ENCODE results near the gene ARFGEF3.

ARFGEF3 gene

DNA sequence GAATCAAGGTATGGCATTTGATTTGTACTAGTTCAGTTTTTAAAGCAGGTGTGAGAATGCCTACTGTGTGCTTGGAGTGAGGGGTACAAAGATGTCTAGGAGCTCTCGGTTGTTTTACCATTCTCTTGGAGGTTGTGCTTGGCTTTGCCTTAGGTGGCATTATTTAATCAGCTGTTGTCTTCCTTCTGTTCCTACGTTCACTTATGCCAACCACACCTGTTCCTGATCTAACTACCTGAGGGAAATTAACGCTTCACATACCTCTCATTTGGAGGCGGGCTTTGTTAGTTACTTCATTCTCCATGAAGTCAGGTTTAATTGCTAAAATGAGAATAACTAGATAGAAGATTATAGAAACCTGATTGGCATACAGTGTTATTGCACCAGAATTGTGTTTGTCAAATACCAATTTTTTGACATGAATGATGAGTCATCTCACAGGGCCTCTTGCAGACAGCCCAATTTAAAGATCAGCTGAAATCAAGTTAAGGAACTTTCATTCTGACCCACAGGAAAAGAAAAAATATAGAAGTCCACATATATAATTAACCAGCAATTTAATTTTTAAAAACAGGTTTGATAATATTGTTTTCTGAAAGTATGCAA, 81.4 kb downstream of the ARFGEF3 start:
- no peak overlapping the region for H2BK12ac ChIP-seq (ENCODE audit: low read length in 2 of 2)
- no peak overlapping the region for H2AFZ ChIP-seq (ENCODE audit: low read depth, low read length)
- no peak overlapping the region for H4K91ac ChIP-seq (ENCODE audit: low read length)
- H3K4ac ChIP-seq (ENCODE audit: low read depth in 1 of 2, low read length in 2 of 2), result no peak overlapping the region
- H3K4me1 ChIP-seq (ENCODE audit: control insufficient read depth, insufficient read depth, low read depth, low read length), result peaks cover 2% of the 10 kb centered on the region
- H3K4me3 ChIP-seq (ENCODE audit: insufficient read depth in 1 of 2, low read depth in 1 of 2, low read length in 2 of 2), result no peak overlapping the region
- no peak overlapping the region for H2AK5ac ChIP-seq (ENCODE audit: low read length, severe bottlenecking)
- H3K9ac ChIP-seq (ENCODE audit: low read length), result no peak overlapping the region
- H3K9me3 ChIP-seq (ENCODE audit: control insufficient read depth, low read length), result no peaks in the 10 kb centered on the region
- H3K4me2 ChIP-seq (ENCODE audit: low read length, poor library complexity, severe bottlenecking), result no peak overlapping the region
- no peak overlapping the region for H3K14ac ChIP-seq (ENCODE audit: low read length in 2 of 2)
- 76% methylated on average over 3 of the region's 4 CpGs for WGBS
- H3K36me3 ChIP-seq (ENCODE audit: control insufficient read depth in 1 of 2, insufficient read depth in 2 of 2, low read depth in 1 of 2, low read length in 2 of 2), result no peaks in the 10 kb centered on the region
- DNase-seq, result no peak
- no peak overlapping the region for H3K27ac ChIP-seq (ENCODE audit: low read length, poor library complexity, severe bottlenecking)
- H2BK5ac ChIP-seq (ENCODE audit: low read depth, low read length, poor library complexity, severe bottlenecking), result no peak overlapping the region
- H3K23ac ChIP-seq (ENCODE audit: low read length in 2 of 2), result no peak overlapping the region
- H2BK15ac ChIP-seq (ENCODE audit: low read depth, poor library complexity, severe bottlenecking), result no peak overlapping the region
- no peak overlapping the region for H3K18ac ChIP-seq (ENCODE audit: low read depth in 1 of 2, low read length in 2 of 2)
- no peaks in the 10 kb centered on the region for H3K27me3 ChIP-seq (ENCODE audit: control insufficient read depth in 1 of 2, insufficient read depth in 1 of 2, low read length in 2 of 2)
- no peaks in the 10 kb centered on the region for H3K79me1 ChIP-seq (replicated peaks; ENCODE audit: low read length, poor library complexity, severe bottlenecking)
- H4K8ac ChIP-seq (ENCODE audit: low read length), result no peak overlapping the region
- no peak overlapping the region for H2BK120ac ChIP-seq (ENCODE audit: low read depth, low read length)

DNA sequence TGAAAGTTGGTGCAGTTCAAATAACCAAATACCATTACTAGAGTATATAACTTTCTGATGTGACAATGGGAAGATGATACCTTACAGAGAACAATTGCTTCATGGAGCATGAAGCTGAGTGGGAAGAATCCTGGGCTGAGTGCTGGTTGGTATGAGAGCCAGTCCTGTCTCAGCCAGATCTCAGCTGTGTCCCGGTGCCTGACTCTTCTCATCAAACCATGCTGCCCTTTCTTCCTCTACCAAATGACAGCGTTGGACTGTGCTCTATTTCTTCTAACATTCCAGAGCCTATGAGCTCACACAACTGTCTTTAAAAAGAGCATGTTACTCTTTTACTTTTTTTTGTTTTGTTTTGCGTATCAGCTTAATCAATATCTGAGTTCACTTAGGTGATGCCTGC, 84.0 kb downstream of the ARFGEF3 start:
- Histone ChIP-seq H3K27me3 (ENCODE audit: control insufficient read depth in 1 of 2, insufficient read depth in 1 of 2, low read length in 2 of 2) (no peaks in the 10 kb centered on the region), H2BK120ac (ENCODE audit: low read depth, low read length) (no peak overlapping the region), H3K36me3 (ENCODE audit: control insufficient read depth in 1 of 2, insufficient read depth in 2 of 2, low read depth in 1 of 2, low read length in 2 of 2) (no peaks in the 10 kb centered on the region), H4K8ac (ENCODE audit: low read length) (no peak overlapping the region), H3K9ac (ENCODE audit: low read length) (no peak overlapping the region), H3K27ac (ENCODE audit: low read length, poor library complexity, severe bottlenecking) (no peak overlapping the region), H3K18ac (ENCODE audit: low read depth in 1 of 2, low read length in 2 of 2) (no peak overlapping the region), H4K91ac (ENCODE audit: low read length) (no peak overlapping the region), H2BK15ac (ENCODE audit: low read depth, poor library complexity, severe bottlenecking) (no peak overlapping the region), H2AK5ac (ENCODE audit: low read length, severe bottlenecking) (no peak overlapping the region), H3K4me1 (ENCODE audit: control insufficient read depth, insufficient read depth, low read depth, low read length) (no peaks in the 10 kb centered on the region), H3K23ac (ENCODE audit: low read length in 2 of 2) (no peak overlapping the region), H2BK5ac (ENCODE audit: low read depth, low read length, poor library complexity, severe bottlenecking) (no peak overlapping the region), H2AFZ (ENCODE audit: low read depth, low read length) (no peak overlapping the region), H3K4me3 (ENCODE audit: insufficient read depth in 1 of 2, low read depth in 1 of 2, low read length in 2 of 2) (no peak overlapping the region), H3K9me3 (ENCODE audit: control insufficient read depth, low read length) (no peaks in the 10 kb centered on the region), H2BK12ac (ENCODE audit: low read length in 2 of 2) (no peak overlapping the region), H3K4me2 (ENCODE audit: low read length, poor library complexity, severe bottlenecking) (no peak overlapping the region), H3K14ac (ENCODE audit: low read length in 2 of 2) (no peak overlapping the region), H3K79me1 (replicated peaks; ENCODE audit: low read length, poor library complexity, severe bottlenecking) (no peaks in the 10 kb centered on the region), H3K4ac (ENCODE audit: low read depth in 1 of 2, low read length in 2 of 2) (no peak overlapping the region)
- 61% methylated on average over 3 of the region's 3 CpGs for WGBS
- no peak for DNase-seq

DNA sequence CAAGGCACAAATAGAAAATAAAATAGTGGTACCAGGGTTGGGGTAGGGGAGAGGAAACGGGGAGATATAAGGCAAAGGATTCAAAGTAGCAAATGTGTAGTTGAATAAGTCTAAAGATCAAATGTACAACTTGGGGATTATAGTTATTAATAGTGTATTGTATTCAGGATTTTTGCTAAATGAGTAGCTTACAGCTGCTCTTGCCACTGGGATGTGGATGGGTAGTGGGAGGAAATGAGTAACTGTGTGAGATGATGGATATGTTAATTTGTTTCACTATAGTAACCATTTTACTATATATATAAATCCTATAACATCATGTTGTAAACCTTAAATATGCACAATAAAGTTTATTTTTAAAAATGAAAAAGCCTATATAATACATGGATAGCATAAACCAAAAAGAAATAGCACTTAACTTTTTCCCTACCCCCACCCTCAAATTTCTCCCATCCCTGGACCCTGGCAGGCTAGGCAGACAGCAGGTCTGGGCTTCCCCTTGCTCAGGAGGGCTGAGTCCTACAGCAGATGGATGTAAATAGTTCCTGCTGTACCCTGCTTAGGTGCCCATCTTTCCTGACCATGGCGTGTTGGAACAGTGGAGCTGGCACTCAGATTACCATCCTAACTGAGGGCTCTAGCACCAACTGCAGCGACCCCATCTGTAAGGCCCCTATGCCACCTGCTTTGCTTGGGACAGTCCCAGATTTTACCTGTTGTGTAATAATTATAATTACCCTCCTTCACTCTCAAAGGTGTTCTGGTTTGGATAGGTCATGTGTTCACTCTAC, 85.1 kb downstream of the ARFGEF3 start:
- H3K9me3 ChIP-seq (ENCODE audit: control insufficient read depth, low read length), result no peaks in the 10 kb centered on the region
- no peak overlapping the region for H3K18ac ChIP-seq (ENCODE audit: low read depth in 1 of 2, low read length in 2 of 2)
- H4K8ac ChIP-seq (ENCODE audit: low read length), result no peak overlapping the region
- no peak overlapping the region for H3K4me2 ChIP-seq (ENCODE audit: low read length, poor library complexity, severe bottlenecking)
- H3K14ac ChIP-seq (ENCODE audit: low read length in 2 of 2), result no peak overlapping the region
- no peak overlapping the region for H4K91ac ChIP-seq (ENCODE audit: low read length)
- no peak overlapping the region for H3K4me3 ChIP-seq (ENCODE audit: insufficient read depth in 1 of 2, low read depth in 1 of 2, low read length in 2 of 2)
- no peak for DNase-seq
- no peaks in the 10 kb centered on the region for H3K27me3 ChIP-seq (ENCODE audit: control insufficient read depth in 1 of 2, insufficient read depth in 1 of 2, low read length in 2 of 2)
- 72% methylated on average over 3 of the region's 3 CpGs for WGBS
- no peak overlapping the region for H3K4ac ChIP-seq (ENCODE audit: low read depth in 1 of 2, low read length in 2 of 2)
- H3K27ac ChIP-seq (ENCODE audit: low read length, poor library complexity, severe bottlenecking), result no peak overlapping the region
- H2AK5ac ChIP-seq (ENCODE audit: low read length, severe bottlenecking), result no peak overlapping the region
- H3K4me1 ChIP-seq (ENCODE audit: control insufficient read depth, insufficient read depth, low read depth, low read length), result no peaks in the 10 kb centered on the region
- H2AFZ ChIP-seq (ENCODE audit: low read depth, low read length), result no peak overlapping the region
- H3K79me1 ChIP-seq (replicated peaks; ENCODE audit: low read length, poor library complexity, severe bottlenecking), result no peaks in the 10 kb centered on the region
- no peak overlapping the region for H2BK5ac ChIP-seq (ENCODE audit: low read depth, low read length, poor library complexity, severe bottlenecking)
- H3K36me3 ChIP-seq (ENCODE audit: control insufficient read depth in 1 of 2, insufficient read depth in 2 of 2, low read depth in 1 of 2, low read length in 2 of 2), result no peaks in the 10 kb centered on the region
- no peak overlapping the region for H2BK15ac ChIP-seq (ENCODE audit: low read depth, poor library complexity, severe bottlenecking)
- no peak overlapping the region for H3K23ac ChIP-seq (ENCODE audit: low read length in 2 of 2)
- no peak overlapping the region for H2BK12ac ChIP-seq (ENCODE audit: low read length in 2 of 2)
- H2BK120ac ChIP-seq (ENCODE audit: low read depth, low read length), result no peak overlapping the region
- H3K9ac ChIP-seq (ENCODE audit: low read length), result no peak overlapping the region

DNA sequence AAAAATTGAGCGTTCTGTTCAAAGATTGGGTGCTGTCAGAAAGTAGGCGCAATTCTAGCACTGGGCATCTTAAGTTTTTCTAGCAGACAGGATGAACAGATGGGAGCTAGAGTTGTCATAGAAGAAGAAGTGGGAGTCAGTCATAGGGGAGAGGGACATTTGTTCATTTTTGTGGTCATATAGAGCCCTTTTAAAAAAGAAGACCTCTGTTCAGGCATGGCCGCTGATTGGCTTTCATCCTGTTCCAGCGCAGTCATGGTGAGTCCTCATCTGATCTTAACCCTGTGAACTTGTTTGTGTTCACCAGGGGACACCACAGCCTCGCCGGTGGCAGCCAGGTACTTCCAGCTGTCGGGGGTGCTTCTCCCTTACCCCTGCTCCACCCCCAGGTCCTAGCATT, 86.3 kb downstream of the ARFGEF3 start:
- Histone ChIP-seq H2BK15ac (ENCODE audit: low read depth, poor library complexity, severe bottlenecking) (no peak overlapping the region), H3K4me2 (ENCODE audit: low read length, poor library complexity, severe bottlenecking) (no peak overlapping the region), H3K27ac (ENCODE audit: low read length, poor library complexity, severe bottlenecking) (no peak overlapping the region), H3K9me3 (ENCODE audit: control insufficient read depth, low read length) (no peaks in the 10 kb centered on the region), H3K79me1 (replicated peaks; ENCODE audit: low read length, poor library complexity, severe bottlenecking) (no peaks in the 10 kb centered on the region), H2AFZ (ENCODE audit: low read depth, low read length) (no peak overlapping the region), H2AK5ac (ENCODE audit: low read length, severe bottlenecking) (no peak overlapping the region), H3K9ac (ENCODE audit: low read length) (no peak overlapping the region), H3K4me3 (ENCODE audit: insufficient read depth in 1 of 2, low read depth in 1 of 2, low read length in 2 of 2) (no peak overlapping the region), H3K27me3 (ENCODE audit: control insufficient read depth in 1 of 2, insufficient read depth in 1 of 2, low read length in 2 of 2) (no peaks in the 10 kb centered on the region), H2BK120ac (ENCODE audit: low read depth, low read length) (no peak overlapping the region), H3K36me3 (ENCODE audit: control insufficient read depth in 1 of 2, insufficient read depth in 2 of 2, low read depth in 1 of 2, low read length in 2 of 2) (no peaks in the 10 kb centered on the region), H3K23ac (ENCODE audit: low read length in 2 of 2) (no peak overlapping the region), H3K18ac (ENCODE audit: low read depth in 1 of 2, low read length in 2 of 2) (peak overlapping the region in 1 of 2 experiments; percentile 7), H4K8ac (ENCODE audit: low read length) (peak overlapping the region; percentile 20), H2BK12ac (ENCODE audit: low read length in 2 of 2) (no peak overlapping the region), H3K4ac (ENCODE audit: low read depth in 1 of 2, low read length in 2 of 2) (no peak overlapping the region), H4K91ac (ENCODE audit: low read length) (no peak overlapping the region), H3K4me1 (ENCODE audit: control insufficient read depth, insufficient read depth, low read depth, low read length) (no peaks in the 10 kb centered on the region), H3K14ac (ENCODE audit: low read length in 2 of 2) (no peak overlapping the region), H2BK5ac (ENCODE audit: low read depth, low read length, poor library complexity, severe bottlenecking) (peak overlapping the region; percentile 63)
- no peak for DNase-seq
- 90% methylated on average over 6 of the region's 7 CpGs for WGBS
